Activated CD4-positive, CD25-positive, alpha-beta regulatory T cell treated with anti-CD3 and anti-CD28 coated beads, Interleukin-2, amount 50 U/mL, for 16 hours (primary cell): ENCODE measurements around the gene COL9A1.

Source experiments
- DNase-seq: peaks from one replicate; pipeline ENCODE4 v3.0.0-alpha.2; 2020; ENCODE audit warnings: low read depth, low spot score

The COL9A1 gene

DNA sequence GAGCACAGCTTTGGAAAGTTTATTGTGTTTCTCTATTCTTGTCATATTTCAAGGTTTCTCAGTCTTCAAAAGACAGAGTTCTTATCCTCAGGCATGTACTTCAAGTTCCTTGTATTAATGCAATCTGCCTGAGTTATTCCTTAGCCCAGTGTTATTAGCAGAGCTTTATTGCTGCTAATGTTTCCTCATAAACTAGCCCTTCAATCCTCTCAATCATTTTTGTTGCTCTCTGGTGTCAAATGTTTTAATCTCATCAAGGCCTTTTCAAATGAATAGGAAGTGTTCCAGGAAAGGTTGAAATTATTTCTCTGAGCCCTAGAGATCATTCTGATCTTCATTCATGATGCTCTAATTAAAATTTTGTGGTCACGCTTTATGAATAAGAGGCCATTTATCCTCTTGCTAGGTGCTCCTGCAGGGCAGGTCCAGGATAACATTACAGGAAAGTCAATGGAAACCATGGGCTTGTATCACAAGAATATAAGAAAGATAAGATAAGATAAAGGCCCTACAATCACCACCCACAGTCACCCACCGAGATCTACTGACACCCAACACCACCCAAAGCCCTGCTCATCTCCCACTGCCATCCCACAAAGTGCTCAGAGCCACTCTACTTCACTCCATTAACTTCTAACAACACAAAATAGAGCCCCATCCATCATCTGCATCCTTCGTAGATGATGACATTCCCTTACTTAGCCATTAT lies 125.9 kb downstream of the COL9A1 start:
- DNase-seq = no peak

DNA sequence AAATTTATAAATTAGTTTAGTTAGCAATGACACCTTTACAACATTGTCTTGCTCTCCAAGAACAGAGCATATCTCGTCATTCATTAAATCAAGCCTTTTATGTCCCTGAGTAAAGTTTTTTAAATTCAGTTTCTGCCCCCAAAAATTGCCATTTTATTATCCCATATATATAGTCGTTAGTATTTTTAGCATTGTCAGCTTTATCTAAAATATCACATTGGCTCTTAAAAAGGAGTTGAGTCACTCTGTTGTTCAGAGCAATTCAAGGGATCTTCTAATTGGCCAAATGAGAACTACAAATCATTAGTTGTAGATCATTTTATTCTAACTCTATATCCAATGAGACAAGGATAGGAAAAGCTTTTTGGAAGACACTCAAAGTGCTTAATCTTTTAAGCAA lies 127.1 kb downstream of the COL9A1 start:
- no peak for DNase-seq

GRCh38 chr6:70172252-70172651 lies 130.6 kb downstream of the COL9A1 start:
- no peak for DNase-seq

DNA sequence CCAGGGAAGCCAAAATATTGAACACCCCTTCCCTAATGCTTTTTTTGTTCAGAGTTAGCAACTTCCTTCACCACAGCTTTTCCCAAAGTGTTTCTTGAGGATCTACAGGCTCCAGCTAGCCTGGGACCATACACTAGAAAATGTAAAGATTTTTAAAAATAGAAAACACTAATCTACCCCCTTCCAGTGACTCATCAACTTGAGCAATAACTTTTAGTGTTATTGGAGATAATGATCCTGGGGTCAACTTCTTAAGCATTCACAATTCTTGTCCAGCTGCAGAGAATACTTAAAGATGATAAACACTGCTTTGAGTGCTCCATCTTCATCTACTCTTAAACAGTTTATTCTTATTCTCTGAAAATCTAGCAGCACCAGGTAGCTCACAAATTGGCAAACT lies 131.6 kb downstream of the COL9A1 start:
- no peak for DNase-seq

DNA sequence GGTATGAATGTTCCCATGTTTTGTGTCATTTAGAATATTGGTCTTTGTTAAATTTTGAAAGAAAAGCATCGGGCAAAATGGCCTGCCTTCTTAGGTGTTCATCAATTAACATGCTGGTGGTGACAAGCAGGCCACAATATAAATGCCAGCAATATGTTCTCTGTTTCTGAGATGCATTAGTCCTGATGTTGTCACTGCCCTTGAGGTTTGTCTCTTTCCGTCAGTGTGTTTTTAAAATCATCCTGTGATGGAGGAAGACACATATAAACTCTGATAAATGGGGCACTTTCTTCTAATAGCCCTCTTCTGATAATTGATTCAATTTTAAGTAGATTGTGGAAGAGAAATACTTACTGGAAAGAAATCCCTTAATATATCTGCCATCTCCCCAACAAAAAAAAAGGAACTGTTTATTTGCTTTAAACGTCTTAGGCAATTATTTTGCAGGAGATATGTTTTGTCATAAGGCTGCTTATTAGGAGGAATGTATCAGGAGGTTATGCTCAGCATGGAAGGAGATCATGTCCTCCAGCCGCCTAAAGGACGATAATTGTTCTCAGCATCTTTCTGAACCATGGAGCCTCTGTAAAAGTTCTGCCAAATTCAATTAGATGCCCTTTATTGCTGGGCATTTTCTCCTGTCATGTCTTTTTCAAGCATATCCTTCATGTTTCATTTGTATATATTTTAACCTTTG lies 134.1 kb downstream of the COL9A1 start:
- DNase-seq = no peak
